ENCODE results near the gene ZP1. TPM values are rescaled to one million over a fixed set of nuclear protein-coding genes. Genes with fewer than 3 reads are reported as not detected.

ZP1 gene
- total and polyA plus RNA-seq, 2 experiments from 2014 or later = not detected

- no peaks in the 10 kb centered on the region; the same call in 1 of the 3 replicates for H3K9me3 Mint-ChIP-seq
- H4K20me1 ChIP-seq (replicated peaks; ENCODE audit: insufficient read depth) = peaks cover 7% of the 10 kb centered on the region; the same call in 1 of the 2 replicates
- peaks cover 29% of the 10 kb centered on the region for H3K79me2 ChIP-seq (replicated peaks; ENCODE audit: insufficient read depth)
- H3K27me3 ChIP-seq (ENCODE audit: insufficient read depth) = no peaks in the 10 kb centered on the region
- peaks cover 29% of the 10 kb centered on the region for H3K4me1 Mint-ChIP-seq
- ATAC-seq (no peak), DNase-seq (ENCODE audit: low spot score) (no peak)
- no peak overlapping the region for H3K4me2 ChIP-seq
- no peak overlapping the region for H2AFZ ChIP-seq
- H3K27me3 Mint-ChIP-seq (ENCODE audit: insufficient read depth, low read depth, poor library complexity) = peaks cover 13% of the 10 kb centered on the region
- peaks cover 21% of the 10 kb centered on the region for H3K4me1 ChIP-seq (ENCODE audit: insufficient read depth)
- no peak overlapping the region for H3K4me3 Mint-ChIP-seq
- no peaks in the 10 kb centered on the region for H3K36me3 ChIP-seq (ENCODE audit: insufficient read depth)
- peaks cover 40% of the 10 kb centered on the region for H3K36me3 Mint-ChIP-seq (ENCODE audit: low read depth)
- H3K9me2 ChIP-seq (ENCODE audit: insufficient read depth) = no peaks in the 10 kb centered on the region
- no peak overlapping the region for H3K27ac Mint-ChIP-seq
- TF ChIP-seq ZNF114 (CRISPR knock-in tag; IDR thresholded peaks at IDR 0.05) (no peak), ETS1 (IDR thresholded peaks at IDR 0.05) (no peak), STAT1 (IDR thresholded peaks at IDR 0.05; ENCODE audit: unreplicated experiment) (no peak), POLR2AphosphoS5 (IDR thresholded peaks at IDR 0.05; ENCODE audit: low read depth) (no peak), ZNF462 (CRISPR knock-in tag; IDR thresholded peaks at IDR 0.05) (no peak), CREB1 (CRISPR knock-in tag; IDR thresholded peaks at IDR 0.05; ENCODE audit: low read depth) (no peak), JUNB (IDR thresholded peaks at IDR 0.05; ENCODE audit: unreplicated experiment) (no peak), REST (IDR thresholded peaks at IDR 0.05; ENCODE audit: unreplicated experiment) (no peak), EZH2phosphoT487 (IDR thresholded peaks at IDR 0.05; ENCODE audit: unreplicated experiment) (no peak), EZH2 (IDR thresholded peaks at IDR 0.05; ENCODE audit: low read depth, unreplicated experiment) (no peak), CTCF (conservative IDR thresholded peaks at IDR 0.05; ENCODE audit: low read depth in 2 of 2) (no peak), ZNF331 (CRISPR knock-in tag; IDR thresholded peaks at IDR 0.05; ENCODE audit: low read depth) (no peak), NANOG (IDR thresholded peaks at IDR 0.05; ENCODE audit: borderline replicate concordance) (no peak)
- no peak overlapping the region for H3K27ac ChIP-seq (ENCODE audit: low read depth)
- 0 out of 2 replicates have a peak, but pooled peaks cover 6% of the 10 kb centered on the region for H3F3A ChIP-seq (replicated peaks; ENCODE audit: low read depth)
- H3K4me3 ChIP-seq = no peak overlapping the region
Measured at GRCh38 chr11:60918939-60919265, 51.6 kb downstream of the ZP1 start.

Data from GM23338 (cell line).